ENCODE results near the gene KCTD20.
A peak's percentile ranks its signal among the peaks of the same experiment; 100 is the strongest.

The KCTD20 gene

DNA sequence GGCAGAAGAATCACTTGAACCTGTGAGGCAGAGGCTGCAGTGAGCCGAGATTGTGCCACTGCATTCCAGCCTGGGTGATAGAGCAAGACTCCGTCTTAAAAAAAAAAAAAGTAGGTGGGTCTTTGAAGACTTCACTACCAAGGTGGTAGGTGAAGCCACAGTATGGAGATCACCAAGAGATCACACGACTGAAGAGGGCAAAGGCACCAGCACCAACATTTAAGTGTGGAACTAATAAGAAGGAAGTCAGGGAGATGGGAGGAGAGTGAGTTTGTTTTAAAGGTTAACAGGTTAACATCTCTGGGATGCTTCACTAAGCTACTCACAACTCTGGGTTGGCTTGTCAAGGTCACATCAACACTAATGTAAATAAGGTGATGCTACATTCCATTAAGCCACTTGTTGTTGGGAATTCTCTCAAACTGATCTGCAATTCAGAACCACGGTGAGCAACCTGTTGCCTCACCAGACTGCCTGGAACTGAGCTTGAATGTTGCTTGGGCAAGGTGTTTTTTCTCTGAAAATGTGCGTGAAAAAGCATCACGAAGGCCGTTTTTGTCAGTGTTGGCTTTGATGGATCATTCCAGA lies 48.7 kb downstream of the KCTD20 start:
- H3K4me3 Mint-ChIP-seq: no peak overlapping the region
- peaks cover 6 to 17% of the 10 kb centered on the region in 2 donors for H3K4me1 Mint-ChIP-seq (ENCODE audit: low read depth in 2 of 2)
- peaks cover 60% of the 10 kb centered on the region for H3K36me3 Mint-ChIP-seq (ENCODE audit: insufficient read depth)
- H3K27me3 Mint-ChIP-seq: no peaks in the 10 kb centered on the region
- ATAC-seq (replicated peaks) (no peak), DNase-seq (no peak)
- peak overlapping the region; percentile 85 for H3K27ac Mint-ChIP-seq
- no peaks in the 10 kb centered on the region for H3K9me3 Mint-ChIP-seq

GRCh38 chr6:36492092-36492491 lies 49.3 kb downstream of the KCTD20 start:
- ATAC-seq (replicated peaks) (no peak), DNase-seq (no peak)
- Mint-ChIP-seq H3K4me3 (no peak overlapping the region), H3K27ac (peak overlapping the region; percentile 85), H3K36me3 (ENCODE audit: insufficient read depth) (peaks cover 63% of the 10 kb centered on the region), H3K27me3 (no peaks in the 10 kb centered on the region), H3K4me1 (ENCODE audit: low read depth in 2 of 2) (peaks cover 5 to 19% of the 10 kb centered on the region in 2 donors), H3K9me3 (no peaks in the 10 kb centered on the region)

- H3K27me3 Mint-ChIP-seq: no peaks in the 10 kb centered on the region
- H3K36me3 Mint-ChIP-seq (ENCODE audit: insufficient read depth): peaks cover 69% of the 10 kb centered on the region
- DNase-seq (no peak), ATAC-seq (replicated peaks) (no peak)
- peaks cover 5 to 24% of the 10 kb centered on the region in 2 donors for H3K4me1 Mint-ChIP-seq (ENCODE audit: low read depth in 2 of 2)
- no peaks in the 10 kb centered on the region for H3K9me3 Mint-ChIP-seq
- H3K27ac Mint-ChIP-seq: peak overlapping the region; percentile 53 to 85
- H3K4me3 Mint-ChIP-seq: no peak overlapping the region
These were observed 49.8 kb downstream of the KCTD20 start for GRCh38 chr6:36492621-36493020.

GRCh38 chr6:36493319-36493718 lies 50.5 kb downstream of the KCTD20 start:
- H3K27me3 Mint-ChIP-seq: no peaks in the 10 kb centered on the region
- no peak overlapping the region for H3K4me3 Mint-ChIP-seq
- peaks cover 76% of the 10 kb centered on the region for H3K36me3 Mint-ChIP-seq (ENCODE audit: insufficient read depth)
- no peak for DNase-seq
- ATAC-seq (replicated peaks): no peak
- peaks cover 5 to 25% of the 10 kb centered on the region in 2 donors for H3K4me1 Mint-ChIP-seq (ENCODE audit: low read depth in 2 of 2)
- no peaks in the 10 kb centered on the region for H3K9me3 Mint-ChIP-seq
- peak overlapping the region; percentile 53 to 86 for H3K27ac Mint-ChIP-seq

GRCh38 chr6:36493859-36494258 lies 51.1 kb downstream of the KCTD20 start:
- DNase-seq (no peak), ATAC-seq (replicated peaks) (no peak)
- no peaks in the 10 kb centered on the region for H3K27me3 Mint-ChIP-seq
- H3K9me3 Mint-ChIP-seq: no peaks in the 10 kb centered on the region
- H3K27ac Mint-ChIP-seq: peak overlapping the region in 1 of 2 donors; percentile 86
- H3K36me3 Mint-ChIP-seq (ENCODE audit: insufficient read depth): peaks cover 81% of the 10 kb centered on the region
- H3K4me1 Mint-ChIP-seq (ENCODE audit: low read depth in 2 of 2): peaks cover 5 to 26% of the 10 kb centered on the region in 2 donors
- H3K4me3 Mint-ChIP-seq: no peak overlapping the region

GRCh38 chr6:36495086-36495485 lies 52.3 kb downstream of the KCTD20 start:
- H3K4me1 Mint-ChIP-seq (ENCODE audit: low read depth in 2 of 2): peaks cover 8 to 33% of the 10 kb centered on the region in 2 donors
- H3K4me3 Mint-ChIP-seq: no peak overlapping the region
- ATAC-seq (replicated peaks) (no peak), DNase-seq (no peak)
- H3K9me3 Mint-ChIP-seq: no peaks in the 10 kb centered on the region
- peaks cover 86% of the 10 kb centered on the region for H3K36me3 Mint-ChIP-seq (ENCODE audit: insufficient read depth)
- peak overlapping the region; percentile 36 to 69 for H3K27ac Mint-ChIP-seq
- H3K27me3 Mint-ChIP-seq: no peaks in the 10 kb centered on the region

DNA sequence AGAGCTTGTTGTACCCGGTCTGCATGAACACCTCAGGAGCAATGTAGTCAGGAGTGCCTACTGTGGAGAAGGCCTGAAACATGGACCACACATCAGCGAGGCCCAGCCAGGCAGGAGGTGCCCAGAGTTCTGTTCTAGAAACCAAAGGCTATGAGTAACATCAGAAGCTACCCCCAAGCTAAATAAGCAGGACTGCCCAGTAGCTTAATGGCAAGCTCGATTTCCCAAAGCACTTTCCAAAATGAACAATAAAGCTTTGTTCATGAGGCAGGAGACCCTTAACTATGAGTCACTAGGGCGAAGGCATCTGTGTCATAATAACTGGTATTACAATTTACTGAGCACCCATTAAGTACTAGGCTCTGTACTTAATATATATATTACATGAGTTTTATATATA lies 57.1 kb downstream of the KCTD20 start:
- H3K9me3 Mint-ChIP-seq: no peaks in the 10 kb centered on the region

DNA sequence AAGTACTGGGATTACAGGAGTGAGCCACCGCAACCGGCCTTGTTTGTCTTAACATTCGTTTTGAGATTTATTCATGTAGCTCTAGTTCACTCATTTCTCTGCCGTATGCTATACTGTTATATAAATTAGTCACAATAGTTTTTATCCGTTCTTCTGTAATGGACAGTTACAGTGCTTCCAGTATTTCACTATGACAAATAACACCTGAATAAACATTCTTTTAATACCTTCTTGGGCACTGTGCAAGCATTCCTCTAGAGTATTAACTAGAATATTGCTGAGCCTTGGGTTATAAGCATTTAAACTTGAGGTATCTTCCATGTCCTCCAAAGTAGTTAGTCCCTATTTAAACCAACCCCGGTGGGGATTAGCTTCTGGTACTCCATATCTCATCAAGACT lies 58.9 kb downstream of the KCTD20 start:
- Mint-ChIP-seq H3K4me1 (ENCODE audit: low read depth in 2 of 2) (peaks cover 8 to 43% of the 10 kb centered on the region in 2 donors), H3K27ac (peak overlapping the region in 1 of 2 donors; percentile 85), H3K27me3 (no peaks in the 10 kb centered on the region), H3K9me3 (no peaks in the 10 kb centered on the region), H3K36me3 (ENCODE audit: insufficient read depth) (peaks cover 97% of the 10 kb centered on the region), H3K4me3 (no peak overlapping the region)
- no peak for ATAC-seq (replicated peaks)
- no peak for DNase-seq

More for the DNA sequence above, 57.1 kb downstream of the KCTD20 start:
- no peaks in the 10 kb centered on the region for H3K27me3 Mint-ChIP-seq
- no peak overlapping the region for H3K4me3 Mint-ChIP-seq
- peaks cover 3 to 34% of the 10 kb centered on the region in 2 donors for H3K4me1 Mint-ChIP-seq (ENCODE audit: low read depth in 2 of 2)
- H3K27ac Mint-ChIP-seq: peak overlapping the region in 1 of 2 donors; percentile 39
- DNase-seq (no peak), ATAC-seq (replicated peaks) (no peak)
- peaks cover 97% of the 10 kb centered on the region for H3K36me3 Mint-ChIP-seq (ENCODE audit: insufficient read depth)

DNA sequence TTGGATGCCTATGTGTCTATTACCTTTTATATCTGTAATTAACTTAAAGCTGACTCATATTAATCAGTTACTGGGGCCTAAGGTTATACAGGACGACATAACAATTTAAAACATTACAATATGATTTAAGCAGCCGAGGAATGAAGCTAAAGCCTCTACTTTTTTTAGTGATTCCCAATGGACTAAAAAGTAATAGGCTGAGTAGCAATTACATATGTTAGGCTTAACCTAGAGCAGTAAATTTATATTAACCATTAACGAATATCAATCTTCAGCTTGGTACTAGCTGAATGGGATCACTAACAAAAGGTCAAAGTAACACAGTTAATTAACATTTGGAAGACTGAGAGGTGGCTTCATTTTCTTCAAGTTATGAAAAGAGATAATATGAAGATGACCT lies 61.4 kb downstream of the KCTD20 start:
- Mint-ChIP-seq H3K4me1 (ENCODE audit: low read depth in 2 of 2) (peaks cover 14 to 46% of the 10 kb centered on the region in 2 donors), H3K27me3 (no peaks in the 10 kb centered on the region), H3K27ac (peak overlapping the region; percentile 57 to 85), H3K4me3 (no peak overlapping the region), H3K9me3 (no peaks in the 10 kb centered on the region), H3K36me3 (ENCODE audit: insufficient read depth) (peaks cover 83% of the 10 kb centered on the region)
- ATAC-seq (replicated peaks) (no peak), DNase-seq (no peak)

GRCh38 chr6:36504982-36505381 lies 62.2 kb downstream of the KCTD20 start:
- Mint-ChIP-seq H3K27me3 (no peaks in the 10 kb centered on the region), H3K36me3 (ENCODE audit: insufficient read depth) (peaks cover 83% of the 10 kb centered on the region), H3K27ac (peak overlapping the region; percentile 57 to 85), H3K9me3 (no peaks in the 10 kb centered on the region), H3K4me1 (ENCODE audit: low read depth in 2 of 2) (peaks cover 13 to 43% of the 10 kb centered on the region in 2 donors), H3K4me3 (no peak overlapping the region)
- ATAC-seq (replicated peaks): no peak
- no peak for DNase-seq

- H3K9me3 Mint-ChIP-seq: no peaks in the 10 kb centered on the region
- H3K27ac Mint-ChIP-seq: peak overlapping the region; percentile 57 to 85
- peaks cover 83% of the 10 kb centered on the region for H3K36me3 Mint-ChIP-seq (ENCODE audit: insufficient read depth)
- ATAC-seq (replicated peaks) (no peak), DNase-seq (no peak)
- H3K4me1 Mint-ChIP-seq (ENCODE audit: low read depth in 2 of 2): peaks cover 13 to 43% of the 10 kb centered on the region in 2 donors
- no peaks in the 10 kb centered on the region for H3K27me3 Mint-ChIP-seq
- peak overlapping the region in 1 of 2 donors; percentile 8 for H3K4me3 Mint-ChIP-seq
These were observed 63.1 kb downstream of the KCTD20 start for GRCh38 chr6:36505744-36506534.

- peaks cover 13 to 43% of the 10 kb centered on the region in 2 donors for H3K4me1 Mint-ChIP-seq (ENCODE audit: low read depth in 2 of 2)
- ATAC-seq (replicated peaks): no peak
- H3K27me3 Mint-ChIP-seq: no peaks in the 10 kb centered on the region
- H3K27ac Mint-ChIP-seq: peak overlapping the region; percentile 57 to 59
- H3K36me3 Mint-ChIP-seq (ENCODE audit: insufficient read depth): peaks cover 85% of the 10 kb centered on the region
- DNase-seq: no peak
- H3K9me3 Mint-ChIP-seq: no peaks in the 10 kb centered on the region
- H3K4me3 Mint-ChIP-seq: peak overlapping the region in 1 of 2 donors; percentile 8
These were observed 63.8 kb downstream of the KCTD20 start for GRCh38 chr6:36506611-36507010.

DNA sequence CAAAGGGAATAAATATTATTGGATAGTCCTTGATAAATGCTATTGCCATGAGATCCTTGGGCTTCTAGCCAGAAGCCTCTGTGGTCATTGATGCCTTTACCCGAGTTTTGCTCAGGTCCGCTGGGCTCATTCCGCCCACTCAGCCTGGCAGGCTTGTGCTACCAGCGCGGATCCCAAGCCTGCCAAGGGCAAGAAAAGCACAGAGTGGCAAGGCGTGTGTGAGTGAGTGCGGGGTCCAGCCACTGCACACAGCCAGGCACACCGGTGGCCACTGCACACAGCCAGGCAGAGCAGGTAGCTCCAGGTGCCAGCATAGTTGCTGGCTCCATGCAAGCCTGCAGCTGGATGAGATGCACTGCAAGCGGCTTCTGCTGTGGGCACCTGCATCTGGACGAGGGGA lies 65.7 kb downstream of the KCTD20 start:
- Mint-ChIP-seq H3K27me3 (no peaks in the 10 kb centered on the region), H3K36me3 (ENCODE audit: insufficient read depth) (peaks cover 85% of the 10 kb centered on the region), H3K4me3 (no peak overlapping the region), H3K4me1 (ENCODE audit: low read depth in 2 of 2) (peaks cover 15 to 35% of the 10 kb centered on the region in 2 donors), H3K9me3 (no peaks in the 10 kb centered on the region), H3K27ac (no peak overlapping the region)
- DNase-seq (no peak), ATAC-seq (replicated peaks) (no peak)

DNA sequence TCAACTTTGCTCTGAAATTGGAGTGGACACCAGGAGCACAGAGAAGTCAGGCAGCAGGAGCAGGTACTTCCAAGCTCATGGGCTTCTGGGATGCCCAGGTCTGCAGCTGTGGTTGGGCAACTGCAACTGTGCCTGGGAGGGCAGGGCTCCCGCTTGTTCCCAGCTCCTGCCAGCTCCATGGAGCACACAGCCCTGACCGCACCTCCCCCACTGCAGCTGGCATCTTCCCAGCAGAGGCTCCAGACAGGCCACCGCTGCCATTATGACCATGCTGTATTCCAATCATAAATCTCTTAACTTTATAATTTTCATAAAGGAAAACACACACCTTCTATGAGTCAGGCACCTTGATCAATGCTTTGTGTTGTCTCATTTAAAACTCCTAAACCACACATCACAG lies 67.6 kb downstream of the KCTD20 start:
- Mint-ChIP-seq H3K4me3 (no peak overlapping the region), H3K9me3 (no peaks in the 10 kb centered on the region), H3K36me3 (ENCODE audit: insufficient read depth) (peaks cover 85% of the 10 kb centered on the region), H3K27ac (peak overlapping the region in 1 of 2 donors; percentile 78), H3K4me1 (ENCODE audit: low read depth in 2 of 2) (peaks cover 21 to 30% of the 10 kb centered on the region in 2 donors), H3K27me3 (no peaks in the 10 kb centered on the region)
- DNase-seq: no peak
- no peak for ATAC-seq (replicated peaks)

All from effector memory CD8-positive, alpha-beta T cell (primary cell).